H9 (cell line): Measurements from ENCODE around the gene INTS4. TPM values are rescaled to one million over a fixed set of nuclear protein-coding genes. Genes with fewer than 3 reads are reported as not detected.

Source experiments
- DNase-seq: peaks from one replicate; pipeline ENCODE4 v3.0.0-alpha.2; 2017
- H2AFZ ChIP-seq: one replicate; pipeline ENCODE4 v1.6.1; 2013; ENCODE audit warnings: mild to moderate bottlenecking, low read length, control low read depth, moderate library complexity
- H2AK5ac ChIP-seq: 2 replicates; pipeline ENCODE4 v1.6.1; 2013; ENCODE audit warnings: low read length, control low read depth, mixed read lengths; ENCODE audit not compliant: insufficient read length
- H2BK120ac ChIP-seq: one replicate; pipeline ENCODE4 v1.6.1; 2013; ENCODE audit warnings: low read depth, mild to moderate bottlenecking, low read length, control low read depth, inconsistent platforms; ENCODE audit not compliant: poor library complexity, severe bottlenecking
- H2BK12ac ChIP-seq: 2 replicates; pipeline ENCODE4 v1.6.1; 2013; ENCODE audit warnings: low read length, control low read depth, mixed read lengths, low read depth; ENCODE audit not compliant: insufficient read length
- H2BK15ac ChIP-seq: 2 replicates; pipeline ENCODE4 v1.6.1; 2013; ENCODE audit warnings: low read depth, low read length, control low read depth
- H2BK20ac ChIP-seq: one replicate; pipeline ENCODE4 v1.6.1; 2013; ENCODE audit warnings: low read depth, mild to moderate bottlenecking, low read length, control low read depth, inconsistent platforms; ENCODE audit not compliant: poor library complexity, severe bottlenecking
- H2BK5ac ChIP-seq: 2 replicates; pipeline ENCODE4 v1.6.1; 2013; ENCODE audit warnings: low read length, control low read depth, mixed read lengths; ENCODE audit not compliant: insufficient read length
- H3K14ac ChIP-seq: 2 replicates; pipeline ENCODE4 v1.6.1; 2013; ENCODE audit warnings: low read length, control low read depth; ENCODE audit not compliant: insufficient read depth
- H3K18ac ChIP-seq: 2 replicates; pipeline ENCODE4 v1.6.1; 2013; ENCODE audit warnings: low read depth, mild to moderate bottlenecking, mixed read lengths, low read length, control low read depth; ENCODE audit not compliant: insufficient read length
- H3K23ac ChIP-seq: 2 replicates; pipeline ENCODE4 v1.6.1; 2013; ENCODE audit warnings: low read length, control low read depth, mixed read lengths, low read depth; ENCODE audit not compliant: insufficient read length
- H3K23me2 ChIP-seq: 2 replicates; pipeline ENCODE4 v1.6.1; 2013; ENCODE audit warnings: low read depth, mild to moderate bottlenecking, mixed read lengths, low read length, control low read depth; ENCODE audit not compliant: insufficient read length, poor library complexity, severe bottlenecking
- H3K27ac ChIP-seq: 2 replicates; pipeline ENCODE4 v1.5.1; 2013; ENCODE audit warnings: low read length, control low read depth, mixed read lengths, low read depth; ENCODE audit not compliant: insufficient read length
- H3K27me3 ChIP-seq: 2 replicates; pipeline ENCODE4 v1.6.1; 2013; ENCODE audit warnings: low read length, control low read depth, inconsistent platforms; ENCODE audit not compliant: insufficient read depth
- H3K4ac ChIP-seq: 2 replicates; pipeline ENCODE4 v1.6.1; 2013; ENCODE audit warnings: low read depth, mild to moderate bottlenecking, control low read depth, inconsistent platforms, low read length, moderate library complexity
- H3K4me1 ChIP-seq: 2 replicates; pipeline ENCODE4 v1.6.1; 2013; ENCODE audit warnings: low read length, control low read depth, inconsistent platforms; ENCODE audit not compliant: insufficient read depth
- H3K4me2 ChIP-seq: 2 replicates; pipeline ENCODE4 v1.6.1; 2013; ENCODE audit warnings: low read length, control low read depth, mixed read lengths; ENCODE audit not compliant: insufficient read length, insufficient read depth
- H3K56ac ChIP-seq: 2 replicates; pipeline ENCODE4 v1.6.1; 2013; ENCODE audit warnings: low read depth, mild to moderate bottlenecking, mixed read lengths, low read length, control low read depth; ENCODE audit not compliant: insufficient read length
- H3K79me1 ChIP-seq: 2 replicates; pipeline ENCODE4 v1.6.1; 2013; ENCODE audit warnings: low read depth, mild to moderate bottlenecking, moderate library complexity, low read length, control low read depth, inconsistent platforms; ENCODE audit not compliant: insufficient read depth, poor library complexity, severe bottlenecking
- H3K79me2 ChIP-seq: 2 replicates; pipeline ENCODE4 v1.6.1; 2013; ENCODE audit warnings: low read length, control low read depth, inconsistent platforms; ENCODE audit not compliant: insufficient read depth
- H3K9ac ChIP-seq: 2 replicates; pipeline ENCODE4 v1.6.1; 2013; ENCODE audit warnings: low read length, control low read depth, mixed read lengths; ENCODE audit not compliant: insufficient read length; ENCODE audit errors: extremely low read depth
- H3K9me3 ChIP-seq: one replicate; pipeline ENCODE4 v1.6.1; 2013; ENCODE audit warnings: low read depth, low read length, inconsistent platforms; ENCODE audit not compliant: control insufficient read depth
- H3T11ph ChIP-seq: one replicate; pipeline ENCODE4 v1.6.1; 2013; ENCODE audit warnings: mild to moderate bottlenecking, low read length, control low read depth, inconsistent platforms
- H4K20me1 ChIP-seq: one replicate; pipeline ENCODE4 v1.6.1; 2013; ENCODE audit not compliant: control insufficient read depth, insufficient read length, insufficient read depth
- H4K5ac ChIP-seq: 2 replicates; pipeline ENCODE4 v1.6.1; 2013; ENCODE audit warnings: low read depth, mild to moderate bottlenecking, mixed read lengths, low read length, control low read depth; ENCODE audit not compliant: insufficient read length
- H4K8ac ChIP-seq: replicated peaks from 2 replicates; pipeline ENCODE4 v1.6.1; 2013; ENCODE audit warnings: low read length, control low read depth, mixed read lengths, low read depth; ENCODE audit not compliant: insufficient read length
- H4K91ac ChIP-seq: 2 replicates; pipeline ENCODE4 v1.6.1; 2013; ENCODE audit warnings: low read depth, mild to moderate bottlenecking, moderate library complexity, mixed read lengths, low read length, control low read depth; ENCODE audit not compliant: insufficient read length
- H3K27ac Mint-ChIP-seq, 3 experiments: 2 replicates in 2 of 3; 3 replicates in 1 of 3; pipeline ENCODE4 v1.8.0; 2020 to 2021; ENCODE audit warnings: mixed read lengths in 3 of 3, mild to moderate bottlenecking in 1 of 3, moderate library complexity in 1 of 3
- H3K27me3 Mint-ChIP-seq: 2 replicates; pipeline ENCODE4 v1.8.0; 2021; ENCODE audit warnings: low read depth, mild to moderate bottlenecking, moderate library complexity, mixed read lengths
- H3K36me3 Mint-ChIP-seq, 3 experiments: 2 replicates in 2 of 3; 3 replicates in 1 of 3; pipeline ENCODE4 v1.8.0; 2020 to 2021; ENCODE audit warnings: low read depth in 3 of 3, mixed read lengths in 3 of 3; ENCODE audit not compliant: insufficient read depth in 1 of 3
- H3K4me1 Mint-ChIP-seq, 2 experiments: 2 replicates each; pipeline ENCODE4 v1.8.0; 2020; ENCODE audit warnings: mixed read lengths in 2 of 2
- H3K4me3 Mint-ChIP-seq, 2 experiments: 2 replicates in 1 of 2; 3 replicates in 1 of 2; pipeline ENCODE4 v1.8.0; 2020 to 2021; ENCODE audit warnings: mild to moderate bottlenecking in 2 of 2, mixed read lengths in 2 of 2, moderate library complexity in 1 of 2
- H3K9me3 Mint-ChIP-seq, 2 experiments: 2 replicates in 1 of 2; 3 replicates in 1 of 2; pipeline ENCODE4 v1.8.0; 2020; ENCODE audit warnings: mild to moderate bottlenecking in 2 of 2, mixed read lengths in 2 of 2, moderate library complexity in 1 of 2
- WGBS: extraction: QIAGEN DNeasy Blood & Tissue Kit; methylation state at CpG from one replicate; pipeline ENCODE4 v1.1.7; 2013; ENCODE audit warnings: missing lambda C conversion rate, low lambda C conversion rate, mixed read lengths; ENCODE audit not compliant: insufficient read length; ENCODE audit errors: extremely low coverage; 5-methylcytosine and 5-hydroxymethylcytosine counted together
- total RNA-seq: library from RNA; stranded (reverse); gene quantifications from 2 replicates; pipeline ENCODE4 v1.2.1, GENCODE V29; 2021
- TF ChIP-seq, protein P1 (sequence below): fragments of 200-600 bp; sonication (generic); conservative IDR thresholded peaks from 3 replicates; pipeline ENCODE4 v1.8.0; 2021; ENCODE audit warnings: antibody characterized with exemption, mild to moderate bottlenecking

INTS4 gene
- total RNA-seq, 1 experiment from 2014 or later, result 38.6 TPM

DNA sequence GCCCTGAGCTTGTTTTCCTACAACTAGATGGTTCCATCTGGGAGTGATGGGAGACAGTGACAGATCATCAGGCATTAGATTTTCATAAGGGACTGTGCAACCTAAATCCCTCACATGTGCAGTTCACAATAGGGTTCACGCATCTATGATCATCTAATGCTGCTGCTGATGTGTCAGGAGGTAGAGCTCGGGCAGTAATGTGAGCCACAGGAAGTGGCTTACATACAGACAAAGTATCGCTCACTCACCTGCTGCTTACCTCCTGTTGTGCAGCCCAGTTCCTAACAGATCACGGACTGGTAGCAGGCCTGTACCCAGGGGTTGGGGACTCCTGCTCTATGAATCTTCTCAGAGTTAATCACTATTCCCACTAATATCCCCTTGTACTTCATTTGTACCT, 161.2 kb downstream of the INTS4 start:
- no peak overlapping the region for H3K56ac ChIP-seq
- no peaks in the 10 kb centered on the region for H4K20me1 ChIP-seq
- no peak overlapping the region for H2AK5ac ChIP-seq
- H2AFZ ChIP-seq, result no peak overlapping the region
- no peaks in the 10 kb centered on the region for H3K4me1 ChIP-seq
- Mint-ChIP-seq H3K4me1 (no peaks in the 10 kb centered on the region), H3K4me3 (no peak overlapping the region), H3K27me3 (no peaks in the 10 kb centered on the region), H3K27ac (no peak overlapping the region), H3K36me3 (peaks cover 10 to 30% (median 12%) of the 10 kb centered on the region in 3 experiments), H3K9me3 (peaks cover 32 to 40% of the 10 kb centered on the region in 2 experiments)
- H2BK20ac ChIP-seq, result no peak overlapping the region
- H4K8ac ChIP-seq, result no peak overlapping the region
- no CpG with 5 or more reads among the region's 4 CpGs for WGBS
- H3K23me2 ChIP-seq, result no peaks in the 10 kb centered on the region
- no peak overlapping the region for H3T11ph ChIP-seq
- no peak overlapping the region for H3K4ac ChIP-seq
- H4K5ac ChIP-seq, result no peak overlapping the region
- no peak for DNase-seq
- no peak overlapping the region for H3K9ac ChIP-seq
- no peaks in the 10 kb centered on the region for H3K79me2 ChIP-seq
- H4K91ac ChIP-seq, result no peak overlapping the region
- no peak overlapping the region for H3K14ac ChIP-seq
- no peak overlapping the region for H2BK120ac ChIP-seq
- peaks cover 12% of the 10 kb centered on the region for H3K9me3 ChIP-seq
- no peaks in the 10 kb centered on the region for H3K27me3 ChIP-seq
- TF ChIP-seq, protein P1, sequence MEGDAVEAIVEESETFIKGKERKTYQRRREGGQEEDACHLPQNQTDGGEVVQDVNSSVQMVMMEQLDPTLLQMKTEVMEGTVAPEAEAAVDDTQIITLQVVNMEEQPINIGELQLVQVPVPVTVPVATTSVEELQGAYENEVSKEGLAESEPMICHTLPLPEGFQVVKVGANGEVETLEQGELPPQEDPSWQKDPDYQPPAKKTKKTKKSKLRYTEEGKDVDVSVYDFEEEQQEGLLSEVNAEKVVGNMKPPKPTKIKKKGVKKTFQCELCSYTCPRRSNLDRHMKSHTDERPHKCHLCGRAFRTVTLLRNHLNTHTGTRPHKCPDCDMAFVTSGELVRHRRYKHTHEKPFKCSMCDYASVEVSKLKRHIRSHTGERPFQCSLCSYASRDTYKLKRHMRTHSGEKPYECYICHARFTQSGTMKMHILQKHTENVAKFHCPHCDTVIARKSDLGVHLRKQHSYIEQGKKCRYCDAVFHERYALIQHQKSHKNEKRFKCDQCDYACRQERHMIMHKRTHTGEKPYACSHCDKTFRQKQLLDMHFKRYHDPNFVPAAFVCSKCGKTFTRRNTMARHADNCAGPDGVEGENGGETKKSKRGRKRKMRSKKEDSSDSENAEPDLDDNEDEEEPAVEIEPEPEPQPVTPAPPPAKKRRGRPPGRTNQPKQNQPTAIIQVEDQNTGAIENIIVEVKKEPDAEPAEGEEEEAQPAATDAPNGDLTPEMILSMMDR, result no peak
- H2BK15ac ChIP-seq, result no peak overlapping the region
- no peak overlapping the region for H2BK5ac ChIP-seq
- H3K79me1 ChIP-seq, result no peaks in the 10 kb centered on the region
- H3K18ac ChIP-seq, result no peak overlapping the region
- no peak overlapping the region for H3K27ac ChIP-seq
- no peak overlapping the region for H3K4me2 ChIP-seq
- H2BK12ac ChIP-seq, result no peak overlapping the region
- H3K23ac ChIP-seq, result no peak overlapping the region
